Karpas-422 (cell line): ENCODE results near the gene STYX. TPM values are rescaled to one million over a fixed set of nuclear protein-coding genes. Genes with fewer than 3 reads are reported as not detected.

ENCODE experiments used
- DNase-seq: peaks from one replicate; pipeline ENCODE4 v3.0.0-alpha.2; 2015
- H2AFZ ChIP-seq: fragments of 200-600 bp; sonication (generic); 2 replicates; pipeline ENCODE4 v1.6.1; 2014; ENCODE audit warnings: antibody characterized with exemption, low read length, mixed read lengths
- H3K27ac ChIP-seq: fragments of 200-600 bp; sonication (generic); 2 replicates; pipeline ENCODE4 v1.5.1; 2014; ENCODE audit warnings: mild to moderate bottlenecking, low read length, moderate library complexity
- H3K27me3 ChIP-seq: fragments of 200-600 bp; sonication (generic); 2 replicates; pipeline ENCODE4 v1.6.1; 2014; ENCODE audit warnings: low read length, mixed read lengths
- H3K36me3 ChIP-seq: fragments of 200-600 bp; sonication (generic); 2 replicates; pipeline ENCODE4 v1.6.1; 2014; ENCODE audit warnings: low read length, mixed read lengths; ENCODE audit not compliant: insufficient read depth
- H3K4me1 ChIP-seq: fragments of 200-600 bp; sonication (generic); 2 replicates; pipeline ENCODE4 v1.6.1; 2014; ENCODE audit warnings: mild to moderate bottlenecking, low read length, mixed read lengths
- H3K4me2 ChIP-seq: fragments of 200-600 bp; sonication (generic); 2 replicates; pipeline ENCODE4 v1.6.1; 2014; ENCODE audit warnings: low read length, low read depth, mild to moderate bottlenecking; ENCODE audit not compliant: poor library complexity, severe bottlenecking
- H3K4me3 ChIP-seq: fragments of 200-600 bp; sonication (generic); 2 replicates; pipeline ENCODE4 v1.5.1; 2014; ENCODE audit warnings: mild to moderate bottlenecking, antibody characterized with exemption, low read length, mixed read lengths
- H3K79me2 ChIP-seq: fragments of 200-600 bp; sonication (generic); 2 replicates; pipeline ENCODE4 v1.6.1; 2014; ENCODE audit warnings: mild to moderate bottlenecking, low read length, mixed read lengths
- H3K9ac ChIP-seq: fragments of 200-600 bp; sonication (generic); 2 replicates; pipeline ENCODE4 v1.6.0; 2014; ENCODE audit warnings: low read length
- H3K9me2 ChIP-seq: fragments of 200-600 bp; sonication (generic), shearing (Covaris generic); replicated peaks from 2 replicates; pipeline ENCODE4 v1.6.0; 2014; ENCODE audit warnings: mild to moderate bottlenecking, low read length, moderate library complexity; ENCODE audit not compliant: insufficient read depth
- H3K9me3 ChIP-seq: fragments of 300-700, 200-600 bp; sonication (generic); 2 replicates; pipeline ENCODE4 v1.6.1; 2014; ENCODE audit warnings: low read length, mixed read lengths
- H4K20me1 ChIP-seq: fragments of 200-600 bp; sonication (generic); 2 replicates; pipeline ENCODE4 v1.6.1; 2014; ENCODE audit warnings: mild to moderate bottlenecking, antibody characterized with exemption, low read length, low read depth; ENCODE audit not compliant: insufficient read depth
- total RNA-seq: library from RNA; depleted of rRNA; stranded (reverse); fragments of >200 nt; shearing (Covaris generic); gene quantifications from 2 replicates; pipeline ENCODE4 v1.2.3, GENCODE V29; 2014; ENCODE audit warnings: low replicate concordance

The STYX gene
- total RNA-seq, 1 experiment from 2014 or later: 40.5 TPM

GRCh38 chr14:52783206-52783605 lies 53.2 kb downstream of the STYX start:
- peaks cover 12% of the 10 kb centered on the region for H3K4me1 ChIP-seq
- H3K9me2 ChIP-seq: no peaks in the 10 kb centered on the region
- no peaks in the 10 kb centered on the region for H4K20me1 ChIP-seq
- 0 out of 2 replicates have a peak overlapping the region, but pooled peaks have one; percentile 34 for H3K27ac ChIP-seq
- no peak for DNase-seq
- H3K4me2 ChIP-seq: no peak overlapping the region
- H3K79me2 ChIP-seq: peaks cover 48% of the 10 kb centered on the region
- H2AFZ ChIP-seq: no peak overlapping the region
- H3K36me3 ChIP-seq: peaks cover 33% of the 10 kb centered on the region; the same call in 1 of the 2 replicates
- H3K9ac ChIP-seq: no peak overlapping the region
- no peak overlapping the region for H3K4me3 ChIP-seq
- no peaks in the 10 kb centered on the region for H3K27me3 ChIP-seq
- H3K9me3 ChIP-seq: no peaks in the 10 kb centered on the region

- Histone ChIP-seq H3K27me3 (no peaks in the 10 kb centered on the region), H3K4me2 (no peak overlapping the region), H3K9me2 (no peaks in the 10 kb centered on the region), H3K79me2 (peaks cover 77% of the 10 kb centered on the region), H3K4me3 (no peak overlapping the region), H3K27ac (no peak overlapping the region), H3K36me3 (peaks cover 21% of the 10 kb centered on the region; the same call in 1 of the 2 replicates), H3K9me3 (no peaks in the 10 kb centered on the region), H3K4me1 (peaks cover 38% of the 10 kb centered on the region), H3K9ac (no peak overlapping the region), H2AFZ (no peak overlapping the region), H4K20me1 (no peaks in the 10 kb centered on the region)
- no peak for DNase-seq
Observed at GRCh38 chr14:52786887-52787286, 56.9 kb downstream of the STYX start.

GRCh38 chr14:52789118-52789517 lies 59.2 kb downstream of the STYX start:
- H2AFZ ChIP-seq: no peak overlapping the region
- peaks cover 8% of the 10 kb centered on the region; the same call in 1 of the 2 replicates for H3K36me3 ChIP-seq
- no peak overlapping the region for H3K27ac ChIP-seq
- peaks cover 66% of the 10 kb centered on the region for H3K79me2 ChIP-seq
- peaks cover 30% of the 10 kb centered on the region for H3K4me1 ChIP-seq
- H3K4me3 ChIP-seq: peak overlapping the region; percentile 45
- peak; percentile 40 for DNase-seq
- H3K9me2 ChIP-seq: no peaks in the 10 kb centered on the region
- H3K4me2 ChIP-seq: peak overlapping the region; percentile 87
- H3K9me3 ChIP-seq: no peaks in the 10 kb centered on the region
- H3K9ac ChIP-seq: peak overlapping the region; percentile 39
- no peaks in the 10 kb centered on the region for H4K20me1 ChIP-seq
- H3K27me3 ChIP-seq: no peaks in the 10 kb centered on the region

- no peaks in the 10 kb centered on the region for H4K20me1 ChIP-seq
- DNase-seq: peak; percentile 41
- H3K4me1 ChIP-seq: peaks cover 26% of the 10 kb centered on the region
- H3K9me2 ChIP-seq: no peaks in the 10 kb centered on the region
- peaks cover 56% of the 10 kb centered on the region for H3K79me2 ChIP-seq
- peak overlapping the region; percentile 87 for H3K4me2 ChIP-seq
- H2AFZ ChIP-seq: no peak overlapping the region
- no peak overlapping the region for H3K27ac ChIP-seq
- peaks cover 4% of the 10 kb centered on the region; the same call in 1 of the 2 replicates for H3K36me3 ChIP-seq
- H3K4me3 ChIP-seq: peak overlapping the region; percentile 80
- H3K9ac ChIP-seq: peak overlapping the region; percentile 84
- H3K27me3 ChIP-seq: no peaks in the 10 kb centered on the region
- H3K9me3 ChIP-seq: no peaks in the 10 kb centered on the region
Observed at GRCh38 chr14:52790011-52790755, 60.2 kb downstream of the STYX start.

- Histone ChIP-seq H3K4me2 (peak overlapping the region; percentile 87), H3K9me2 (no peaks in the 10 kb centered on the region), H3K4me1 (peaks cover 26% of the 10 kb centered on the region), H3K27me3 (no peaks in the 10 kb centered on the region), H2AFZ (peak overlapping the region; percentile 50; the same call in 1 of the 2 replicates), H3K9me3 (no peaks in the 10 kb centered on the region), H3K27ac (0 out of 2 replicates have a peak overlapping the region, but pooled peaks have one; percentile 10), H3K79me2 (peaks cover 53% of the 10 kb centered on the region), H3K36me3 (peaks cover 4% of the 10 kb centered on the region; the same call in 1 of the 2 replicates), H4K20me1 (no peaks in the 10 kb centered on the region), H3K9ac (peak overlapping the region; percentile 84), H3K4me3 (peak overlapping the region; percentile 80)
- DNase-seq: peak; percentile 54
Observed at GRCh38 chr14:52790756-52791222, 60.8 kb downstream of the STYX start.

- peaks cover 47% of the 10 kb centered on the region for H3K79me2 ChIP-seq
- H3K4me2 ChIP-seq: peak within 1 kb of the TSS; percentile 87
- H3K4me1 ChIP-seq: peaks cover 26% of the 10 kb centered on the region
- H3K9ac ChIP-seq: peak within 1 kb of the TSS; percentile 84
- no peaks in the 10 kb centered on the region for H3K9me3 ChIP-seq
- no peaks in the 10 kb centered on the region for H3K27me3 ChIP-seq
- 0 out of 2 replicates have a peak within 1 kb of the TSS, but pooled peaks have one; percentile 10 for H3K27ac ChIP-seq
- peak; percentile 97 for DNase-seq
- peak within 1 kb of the TSS; percentile 50; the same call in 1 of the 2 replicates for H2AFZ ChIP-seq
- H3K9me2 ChIP-seq: no peaks in the 10 kb centered on the region
- peaks cover 4% of the 10 kb centered on the region; the same call in 1 of the 2 replicates for H3K36me3 ChIP-seq
- no peaks in the 10 kb centered on the region for H4K20me1 ChIP-seq
- H3K4me3 ChIP-seq: peak within 1 kb of the TSS; percentile 80
Observed at GRCh38 chr14:52791223-52792096, 61.5 kb downstream of the STYX start, which contains the start of gene GNPNAT1. Gene GNPNAT1 (minus strand): TSS chr14:52791607. CDS start chr14:52784650, 6,957 bp downstream.

- no peak for DNase-seq
- H3K9me3 ChIP-seq: no peaks in the 10 kb centered on the region
- H3K36me3 ChIP-seq: peaks cover 4% of the 10 kb centered on the region; the same call in 1 of the 2 replicates
- H3K9ac ChIP-seq: no peak overlapping the region
- H4K20me1 ChIP-seq: no peaks in the 10 kb centered on the region
- peaks cover 26% of the 10 kb centered on the region for H3K4me1 ChIP-seq
- no peak overlapping the region; the same call in 1 of the 2 replicates for H3K4me3 ChIP-seq
- no peak overlapping the region for H3K4me2 ChIP-seq
- no peak overlapping the region for H2AFZ ChIP-seq
- peaks cover 41% of the 10 kb centered on the region for H3K79me2 ChIP-seq
- no peaks in the 10 kb centered on the region for H3K27me3 ChIP-seq
- H3K9me2 ChIP-seq: no peaks in the 10 kb centered on the region
- H3K27ac ChIP-seq: no peak overlapping the region
Observed at GRCh38 chr14:52792097-52792415, 62.1 kb downstream of the STYX start.
